Renal pelvis (tissue), 12 donors: Measurements from ENCODE around the gene CYLD. TPM values are rescaled to one million over a fixed set of nuclear protein-coding genes. Genes with fewer than 3 reads are reported as not detected.
A peak's percentile ranks its signal among the peaks of the same experiment; 100 is the strongest.

Experiments
- DNase-seq: peaks from one replicate; pipeline ENCODE4 v3.0.0-alpha.2; 2013
- long read RNA-seq, 16 experiments: transcript quantifications; one replicate each; lab custom pipeline, GENCODE V29; 2026
- polyA plus RNA-seq, 3 donors: library from polyadenylated mRNA; unstranded; fragments of 120-200 nt; gene quantifications; one replicate each; pipeline ENCODE4 v1.2.1, GENCODE V29; 2013; ENCODE audit not compliant: insufficient read length in 3 of 3

CYLD gene
- polyA plus RNA-seq, result 10 to 100 TPM; 18.9 to 24.4 (median 20.7) TPM
- long read RNA-seq, donor 1, partial matches to known transcripts, result 0 of 1 reads
- long read RNA-seq, donor 1, other reads (novel, unspliced or antisense), result 0 of 1 reads
- long read RNA-seq, donor 2, partial matches to known transcripts, result 0 of 2 reads
- long read RNA-seq, donor 2, other reads (novel, unspliced or antisense), result 0 of 2 reads
- long read RNA-seq, donor 3, partial matches to known transcripts, result 0 of 1 reads
- long read RNA-seq, donor 3, other reads (novel, unspliced or antisense), result 0 of 1 reads
- long read RNA-seq, donor 4, result 0 reads
- long read RNA-seq, donor 5, result 0 reads
- long read RNA-seq, donor 6, result 0 reads
- long read RNA-seq, donor 7, partial matches to known transcripts, result 0 of 1 reads
- long read RNA-seq, donor 7, other reads (novel, unspliced or antisense), result 0 of 1 reads
- long read RNA-seq, donor 8, partial matches to known transcripts, result 0 of 2 reads
- long read RNA-seq, donor 8, other reads (novel, unspliced or antisense), result 0 of 2 reads
- long read RNA-seq, donor 9, partial matches to known transcripts, result 0 of 1 reads
- long read RNA-seq, donor 9, other reads (novel, unspliced or antisense), result 0 of 1 reads
- long read RNA-seq, donor 10, result 0 reads
- long read RNA-seq, donor 11, result 0 reads
- long read RNA-seq, donor 12, result 0 reads
- long read RNA-seq, donor 13, partial matches to known transcripts, result 0 of 1 reads
- long read RNA-seq, donor 13, other reads (novel, unspliced or antisense), result 0 of 1 reads
- long read RNA-seq, donor 14, result 0 reads
- long read RNA-seq, donor 15, result 0 reads
- long read RNA-seq, donor 16, partial matches to known transcripts, result 0 of 1 reads
- long read RNA-seq, donor 16, other reads (novel, unspliced or antisense), result 0 of 1 reads

DNA sequence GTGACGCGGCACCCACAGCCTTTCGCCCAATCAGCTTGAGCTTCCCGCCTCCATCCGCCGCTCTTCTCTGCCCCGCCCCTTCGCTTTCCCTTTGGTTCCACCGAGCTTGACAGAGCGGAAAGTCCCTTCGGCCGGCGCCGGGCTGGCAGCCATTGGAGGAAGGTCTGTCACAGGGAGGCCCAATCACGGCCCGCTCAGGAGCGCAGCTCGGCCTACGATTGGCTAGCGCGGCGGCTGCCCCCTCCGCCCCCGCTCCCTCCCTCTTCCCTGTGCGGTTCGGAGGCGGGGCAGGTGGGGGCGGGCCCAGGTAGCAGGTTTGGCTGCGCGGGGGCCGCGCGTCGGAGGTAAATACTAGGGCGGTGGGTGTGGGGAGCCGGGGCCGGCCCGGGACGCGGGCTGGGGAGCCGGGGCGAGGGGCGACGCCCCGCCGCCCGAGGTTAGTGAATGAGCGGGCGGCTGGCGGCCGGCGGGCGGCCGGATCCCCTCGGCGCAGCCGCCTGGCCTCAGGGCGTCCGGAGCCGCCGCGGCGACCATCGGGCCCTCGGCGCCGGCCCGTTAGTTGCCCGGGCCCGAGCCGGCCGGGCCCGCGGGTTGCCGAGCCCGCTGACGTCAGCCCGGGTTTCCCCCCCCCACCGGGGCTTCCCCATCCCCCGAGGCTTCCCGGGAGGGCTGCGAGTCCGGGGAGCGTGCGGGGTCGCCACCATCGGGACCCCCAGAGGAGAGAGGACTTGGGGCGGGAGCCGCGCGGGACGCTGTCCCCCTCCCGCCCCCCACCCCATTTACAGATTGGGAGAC, at the start of gene CYLD:
Gene CYLD (plus strand): TSS at position 306 of the 795 bp plus-strand sequence. CDS start 7,613 bp downstream, outside the sequence.
- peak; percentile 99 for DNase-seq

DNA sequence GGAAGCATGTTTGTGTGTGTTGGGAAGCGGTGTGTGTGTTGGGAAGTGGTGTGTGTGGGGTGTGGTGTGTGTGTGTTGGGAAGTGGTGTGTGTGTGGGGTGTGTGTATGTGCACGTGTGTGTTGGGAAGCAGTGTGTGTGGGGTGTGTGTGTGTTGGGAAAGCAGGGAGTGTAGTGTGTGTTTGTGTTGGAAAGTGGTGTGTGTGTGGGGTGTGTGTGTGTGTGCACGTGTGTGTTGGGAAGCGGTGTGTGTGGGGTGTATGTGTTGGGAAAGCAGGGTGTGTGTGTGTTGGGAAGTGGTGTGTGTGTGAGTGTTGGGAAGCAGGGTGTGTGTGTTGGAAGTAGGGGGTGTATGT, 49.3 kb upstream of the CYLD start:
- DNase-seq, result no peak

DNA sequence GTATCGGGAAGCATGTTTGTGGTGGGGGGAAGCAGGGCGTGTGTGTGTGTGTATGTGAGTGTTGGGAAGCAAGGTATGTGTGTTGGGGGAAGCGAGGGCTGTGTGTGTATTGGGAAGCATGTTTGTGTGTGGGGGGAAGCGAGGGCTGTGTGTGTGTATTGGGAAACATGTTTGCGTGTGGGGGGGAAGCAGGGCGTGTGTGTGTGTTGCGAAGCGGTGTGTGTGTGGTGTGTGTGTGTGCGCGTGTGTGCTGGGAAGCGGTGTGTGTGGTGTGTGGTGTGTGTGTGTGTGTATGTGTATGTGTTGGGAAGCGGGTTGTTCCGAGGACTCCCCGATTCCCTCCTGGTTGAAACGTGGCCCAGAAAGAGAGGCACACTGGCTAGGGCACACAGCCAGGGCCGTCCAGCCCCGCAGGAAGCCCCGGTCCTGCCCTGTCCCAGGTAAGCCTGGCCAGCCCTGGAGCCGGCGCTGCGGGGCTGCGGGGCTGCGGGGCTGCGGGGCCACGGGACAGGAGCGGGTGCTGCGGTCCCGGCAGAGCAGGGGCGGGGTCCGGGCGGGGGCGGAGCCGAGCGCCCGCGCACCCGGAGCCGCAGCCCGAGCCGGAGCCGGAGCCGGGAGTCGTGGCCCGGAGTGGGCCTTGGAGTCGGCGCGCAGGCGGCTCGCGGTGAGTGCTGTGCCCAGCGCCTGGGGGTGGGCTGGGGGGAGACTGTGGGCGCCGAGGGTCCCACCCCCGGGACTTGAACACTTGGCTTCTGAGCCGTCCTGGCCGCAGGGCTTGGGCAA, 48.7 kb upstream of the CYLD start, which contains the start of gene NOD2:
Gene NOD2 (plus strand): TSS at position 608 of the 783 bp plus-strand sequence. CDS start 5,890 bp downstream, outside the sequence.
- DNase-seq, result no peak

DNA sequence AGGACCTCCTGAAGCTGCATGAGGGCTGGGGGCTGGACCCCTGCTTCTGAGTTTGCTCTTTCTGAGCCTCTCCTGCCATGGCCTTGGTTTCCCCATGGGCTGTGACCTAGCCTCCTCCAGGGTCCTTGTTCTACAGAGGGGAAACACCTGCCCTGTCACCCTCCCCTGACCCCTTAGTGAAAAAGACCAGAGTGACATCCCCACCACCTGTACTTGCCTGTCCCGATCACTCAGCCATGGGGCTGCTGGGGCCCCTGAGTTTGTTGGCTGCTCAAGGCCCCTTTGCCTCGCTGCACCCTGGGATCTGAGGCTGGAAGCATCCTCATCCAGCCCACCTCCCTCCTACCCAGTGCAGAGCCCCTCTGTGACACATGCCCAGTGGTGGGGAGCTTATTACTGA, 47.7 kb upstream of the CYLD start:
- DNase-seq, result no peak

DNA sequence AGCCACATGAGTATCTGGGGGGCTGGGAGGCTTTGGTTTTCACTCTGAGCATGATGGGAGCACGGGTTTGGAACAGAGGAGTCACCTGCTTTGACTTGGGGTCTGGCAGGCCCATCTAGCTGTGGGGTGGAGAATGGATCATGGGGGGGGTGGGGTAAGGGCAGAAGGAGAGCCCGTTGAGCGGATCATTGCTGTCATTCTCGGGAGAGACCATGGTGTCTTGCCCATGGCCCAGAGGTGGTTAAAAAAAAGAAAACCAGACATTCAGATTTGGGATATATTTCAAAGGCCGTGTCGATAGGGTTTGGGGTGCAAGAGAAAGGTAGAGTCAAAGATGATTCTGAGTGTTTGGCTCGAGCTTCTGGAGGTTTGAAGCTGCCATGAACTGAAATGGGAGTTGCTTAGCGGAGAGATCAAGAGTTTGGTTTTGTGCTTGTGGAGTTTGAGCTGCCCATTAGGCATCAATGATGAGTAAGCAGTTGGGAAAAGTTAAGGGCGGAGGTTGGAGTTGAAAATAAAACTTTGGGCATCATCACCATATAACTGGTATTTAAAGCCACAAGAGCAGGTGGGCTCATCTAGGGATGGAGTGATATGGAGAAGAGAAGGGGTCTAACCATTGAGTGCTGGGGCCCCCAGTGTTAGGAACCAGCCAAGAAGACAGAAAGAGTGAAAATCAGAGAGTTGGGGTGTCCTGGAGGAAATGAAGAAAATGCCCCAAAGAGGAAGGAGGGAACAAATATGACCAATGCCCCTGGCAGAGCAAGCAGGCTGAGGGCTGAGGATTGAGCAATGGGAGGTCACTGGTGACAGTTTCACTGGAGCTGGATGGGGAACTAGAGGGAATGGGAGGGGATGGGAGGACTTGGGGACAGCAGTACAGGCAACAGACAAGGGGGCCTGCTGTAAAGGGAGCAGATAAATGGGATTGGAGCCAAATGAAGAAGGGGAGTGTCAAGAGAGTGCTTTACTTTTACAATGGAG, 46.6 kb upstream of the CYLD start:
- DNase-seq, result no peak

DNA sequence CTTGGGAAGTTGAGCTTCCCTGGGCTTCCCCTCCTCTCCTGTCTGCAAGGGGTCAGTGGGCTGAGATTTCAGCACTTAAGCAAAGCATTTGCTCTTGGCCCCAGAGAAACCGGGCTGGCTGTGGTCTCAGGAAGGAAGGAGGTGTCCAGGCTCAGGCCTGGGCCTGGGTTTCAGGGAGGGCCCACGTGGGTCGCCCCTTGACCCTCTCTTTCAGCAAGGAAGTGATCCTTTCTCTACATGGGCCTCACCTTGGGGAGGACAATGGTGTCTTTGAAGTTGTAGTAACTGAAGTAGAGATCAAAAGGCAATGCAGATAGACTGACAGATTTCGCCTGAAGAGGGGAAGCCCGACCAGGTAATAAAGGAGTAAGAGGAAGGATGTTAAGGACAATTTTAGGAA, 45.8 kb upstream of the CYLD start:
- no peak for DNase-seq

DNA sequence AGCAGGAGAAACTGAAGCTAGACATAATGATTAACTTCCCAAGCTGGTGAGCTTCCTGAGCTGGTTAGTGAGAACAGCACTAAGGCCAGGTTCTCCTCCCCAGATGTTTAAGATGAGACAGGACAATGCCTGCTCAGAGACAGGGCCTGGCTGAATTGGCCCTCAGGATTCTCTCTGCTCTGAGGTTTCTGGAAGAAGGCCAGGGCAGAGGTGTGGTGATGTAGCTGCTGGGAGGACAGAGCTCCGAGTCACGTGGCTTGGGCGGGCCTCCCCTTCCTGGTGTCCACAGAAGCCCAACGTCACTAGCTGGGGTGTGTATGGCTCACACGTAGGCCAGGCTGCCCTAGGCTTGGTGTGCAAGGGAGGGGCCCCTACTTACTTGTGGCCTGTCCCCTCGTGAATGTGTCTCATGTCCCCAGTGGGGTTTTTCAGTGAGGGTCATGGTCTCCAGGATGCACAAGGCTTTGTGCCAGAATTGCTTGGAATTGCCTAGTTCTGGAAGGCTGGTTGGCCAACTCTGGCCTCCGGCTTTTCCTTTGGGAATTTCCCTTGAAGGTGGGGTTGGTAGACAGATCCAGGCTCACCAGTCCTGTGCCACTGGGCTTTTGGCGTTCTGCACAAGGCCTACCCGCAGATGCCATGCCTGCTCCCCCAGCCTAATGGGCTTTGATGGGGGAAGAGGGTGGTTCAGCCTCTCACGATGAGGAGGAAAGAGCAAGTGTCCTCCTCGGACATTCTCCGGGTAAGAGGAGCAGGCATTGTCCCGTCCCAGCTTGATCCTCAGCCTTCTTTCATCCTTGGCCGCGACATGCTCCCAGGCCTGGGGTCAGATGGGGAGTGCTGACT, 45.1 kb upstream of the CYLD start:
- DNase-seq, result no peak

DNA sequence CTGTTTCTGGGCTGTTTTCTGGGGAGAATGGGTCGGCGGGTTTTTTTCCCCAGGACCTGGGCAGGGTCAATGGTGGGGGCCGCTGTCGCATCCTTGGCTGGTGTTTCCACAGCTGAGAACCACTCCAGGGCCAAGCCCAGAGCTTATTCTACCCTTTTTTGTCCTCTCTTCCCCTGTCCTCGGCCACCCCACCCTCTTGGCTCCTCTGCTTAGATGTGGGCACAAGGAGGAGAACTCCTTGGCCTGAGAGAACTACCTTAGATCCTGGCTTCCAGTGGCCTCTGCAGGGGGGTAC, 44.5 kb upstream of the CYLD start:
- no peak for DNase-seq

DNA sequence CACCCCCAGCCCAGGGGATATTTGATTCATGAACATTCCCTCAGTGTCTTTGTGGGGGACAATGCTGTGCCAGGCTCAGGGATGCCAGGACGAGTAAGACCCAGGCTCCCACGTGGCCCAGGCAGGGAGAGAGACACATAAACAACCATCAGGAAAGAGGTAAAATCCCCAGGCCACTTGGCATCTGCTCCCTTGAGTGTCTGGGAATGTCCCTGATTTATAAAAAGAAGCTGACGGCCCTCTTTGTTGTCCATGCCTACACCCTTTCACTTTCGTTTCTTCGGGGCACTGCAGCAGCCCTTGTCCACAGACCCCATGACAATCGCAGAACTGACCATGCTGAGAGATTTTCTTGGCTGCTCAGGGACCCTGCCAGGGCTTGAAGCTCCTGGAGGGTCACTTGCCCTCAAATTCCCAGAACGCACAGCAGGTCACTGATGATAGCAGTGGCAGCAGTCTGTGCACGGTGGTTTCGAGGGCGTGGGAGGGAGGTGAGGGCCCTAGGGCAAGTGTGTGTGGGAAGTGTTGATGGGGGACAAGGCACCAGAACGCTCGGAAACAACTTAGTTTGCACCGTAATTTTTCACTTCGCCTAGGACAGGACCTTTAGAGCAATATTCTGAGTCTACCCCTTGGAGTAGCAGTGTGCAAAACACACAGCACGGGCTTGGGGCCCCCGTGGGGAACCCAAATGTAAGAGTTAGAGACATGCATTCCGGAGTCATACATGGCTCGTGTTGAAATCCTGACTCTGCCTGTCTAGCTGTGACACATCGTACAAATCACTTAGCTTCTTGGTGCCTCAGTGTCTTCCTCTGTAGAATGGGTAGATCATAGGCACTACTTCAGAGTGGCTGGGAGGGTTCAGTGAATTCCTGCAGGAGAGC, 43.8 kb upstream of the CYLD start:
- no peak for DNase-seq

DNA sequence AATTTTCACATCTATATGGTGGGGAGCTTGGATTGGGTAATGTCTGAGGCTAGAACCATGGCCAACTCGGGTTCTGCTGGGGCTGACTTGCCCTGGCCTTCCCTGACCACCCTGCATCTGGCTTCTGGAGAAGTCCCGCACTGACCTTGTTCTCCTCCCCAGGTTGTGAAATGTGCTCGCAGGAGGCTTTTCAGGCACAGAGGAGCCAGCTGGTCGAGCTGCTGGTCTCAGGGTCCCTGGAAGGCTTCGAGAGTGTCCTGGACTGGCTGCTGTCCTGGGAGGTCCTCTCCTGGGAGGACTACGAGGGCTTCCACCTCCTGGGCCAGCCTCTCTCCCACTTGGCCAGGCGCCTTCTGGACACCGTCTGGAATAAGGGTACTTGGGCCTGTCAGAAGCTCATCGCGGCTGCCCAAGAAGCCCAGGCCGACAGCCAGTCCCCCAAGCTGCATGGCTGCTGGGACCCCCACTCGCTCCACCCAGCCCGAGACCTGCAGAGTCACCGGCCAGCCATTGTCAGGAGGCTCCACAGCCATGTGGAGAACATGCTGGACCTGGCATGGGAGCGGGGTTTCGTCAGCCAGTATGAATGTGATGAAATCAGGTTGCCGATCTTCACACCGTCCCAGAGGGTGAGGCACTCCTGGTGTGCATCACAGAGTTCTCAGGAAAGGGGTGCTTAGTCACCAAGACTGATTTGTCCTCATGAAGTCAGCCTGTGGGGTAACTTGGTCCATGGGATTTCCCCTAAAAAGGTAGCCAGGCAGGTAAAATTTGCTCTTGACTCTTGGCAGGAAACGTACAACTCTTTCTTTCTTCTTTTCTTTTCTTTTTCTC, 42.3 kb upstream of the CYLD start:
- no peak for DNase-seq

DNA sequence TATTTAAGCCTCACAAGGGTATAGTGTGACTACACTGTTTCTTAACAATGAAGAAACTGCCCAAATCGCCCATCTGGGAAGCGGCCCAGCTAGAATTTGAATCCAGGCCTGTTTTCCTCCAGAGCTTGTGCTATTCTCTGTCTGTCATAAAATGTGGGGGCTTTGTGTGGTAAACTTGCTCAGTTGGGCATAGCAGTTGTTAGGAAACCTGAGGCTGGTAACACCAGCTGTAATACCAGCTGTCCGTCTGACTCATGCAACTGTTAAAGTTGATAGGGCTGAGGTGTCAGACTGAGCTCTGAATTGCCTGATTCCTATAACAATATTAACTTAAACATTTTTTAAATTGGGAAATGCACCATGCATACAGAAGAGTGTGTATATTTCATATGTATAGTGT, 39.2 kb upstream of the CYLD start:
- no peak for DNase-seq

DNA sequence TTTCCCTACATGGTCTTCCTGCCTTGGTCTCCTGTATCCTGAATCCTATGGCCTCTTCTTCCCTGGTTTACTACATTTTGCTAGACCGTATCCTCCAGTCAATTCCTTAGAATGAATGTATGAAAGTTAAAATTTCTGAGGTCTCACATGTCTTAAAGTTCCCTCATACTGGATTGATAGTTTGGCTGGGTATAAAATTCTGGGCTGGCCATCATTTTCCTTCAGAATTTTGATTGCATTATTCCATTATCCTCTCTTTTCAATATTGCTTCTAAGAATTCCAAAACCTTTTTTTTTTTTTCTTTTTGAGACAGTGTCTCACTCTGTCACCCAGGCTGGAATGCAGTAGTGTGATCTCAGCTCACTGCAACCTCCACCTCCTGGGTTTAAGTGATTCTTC, 37.6 kb upstream of the CYLD start:
- no peak for DNase-seq

DNA sequence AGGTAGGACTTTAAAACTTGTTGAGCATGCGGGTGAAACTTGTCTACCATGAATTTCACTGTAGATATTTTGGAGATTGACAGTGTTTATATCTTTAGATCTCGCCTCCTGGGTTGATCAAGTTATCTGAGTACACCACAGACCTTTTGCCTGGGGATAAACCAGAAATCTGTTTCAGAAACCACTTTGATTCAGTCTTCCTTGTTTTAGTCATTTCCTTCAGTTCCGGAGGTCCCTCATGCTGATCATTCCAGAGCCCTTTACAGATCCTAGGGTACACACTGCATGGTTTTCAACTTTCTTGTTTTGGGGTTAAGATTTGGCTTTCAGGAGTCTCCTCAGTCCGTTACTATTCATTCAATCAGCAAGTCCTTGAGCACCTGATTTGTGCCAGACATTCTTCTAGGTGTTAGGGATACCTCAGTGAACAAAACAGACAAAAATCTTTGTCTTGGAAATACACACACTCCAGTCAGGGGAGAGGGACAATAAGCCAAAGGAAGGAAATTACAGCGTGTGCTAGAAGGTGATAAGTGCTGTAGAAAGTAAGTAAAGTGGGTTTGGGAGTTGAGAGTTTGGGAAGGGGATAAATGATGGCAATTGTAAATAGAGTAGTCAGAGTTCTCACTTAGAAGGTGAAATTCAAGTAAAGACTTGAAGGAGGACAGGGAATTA, 36.3 kb upstream of the CYLD start:
- DNase-seq, result no peak

DNA sequence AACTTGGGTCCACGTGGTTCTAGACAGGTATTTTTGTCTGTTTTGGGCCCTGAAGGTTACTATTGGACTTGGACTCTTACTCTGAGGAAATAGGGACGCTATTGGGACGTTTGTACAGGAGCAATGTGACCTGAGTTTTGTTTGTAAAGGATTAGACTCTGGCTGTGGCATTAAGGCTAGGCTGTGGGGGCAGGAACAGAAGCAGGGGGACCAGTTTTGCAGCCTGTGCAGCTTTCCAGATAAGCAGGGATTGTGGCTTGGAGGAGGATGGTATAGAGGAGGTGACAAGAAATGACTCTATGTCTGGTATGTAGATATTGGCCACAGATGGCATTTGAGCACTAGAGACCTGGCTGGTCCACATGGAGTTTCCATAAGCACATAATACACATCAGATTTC, 35.6 kb upstream of the CYLD start:
- DNase-seq, result no peak

DNA sequence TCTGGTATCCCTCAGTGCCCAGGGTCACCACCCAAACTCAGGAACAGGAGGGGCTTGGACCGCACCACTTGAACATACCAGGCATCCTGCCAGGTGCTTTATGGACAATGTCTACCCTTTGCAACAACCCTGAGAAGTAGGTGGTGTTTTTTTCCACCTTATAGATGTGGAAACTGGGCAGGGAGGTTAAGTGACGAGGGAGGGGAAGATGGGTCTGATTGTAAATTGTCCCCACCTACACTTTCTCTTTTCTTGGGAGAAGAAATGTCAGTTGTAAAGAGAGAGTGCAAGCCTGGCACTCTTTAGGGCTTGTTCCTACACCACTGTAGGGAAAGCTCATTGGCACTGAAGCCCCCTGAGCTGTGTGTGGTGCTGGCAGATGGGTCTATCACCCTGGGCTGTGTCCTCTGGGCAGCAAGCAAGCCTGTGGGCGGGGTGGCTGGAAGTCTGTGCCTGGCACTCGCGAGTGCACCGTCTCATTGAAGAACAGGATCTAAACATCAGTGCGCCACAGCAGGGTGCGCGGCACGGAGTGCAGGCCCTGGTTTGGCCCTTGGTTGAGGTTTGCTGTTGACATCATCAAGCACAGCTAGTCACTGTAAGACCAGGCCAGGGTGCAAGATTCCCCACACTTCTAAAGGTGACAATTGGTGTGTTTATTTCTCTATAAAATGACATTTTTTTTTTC, 33.4 kb upstream of the CYLD start:
- no peak for DNase-seq

DNA sequence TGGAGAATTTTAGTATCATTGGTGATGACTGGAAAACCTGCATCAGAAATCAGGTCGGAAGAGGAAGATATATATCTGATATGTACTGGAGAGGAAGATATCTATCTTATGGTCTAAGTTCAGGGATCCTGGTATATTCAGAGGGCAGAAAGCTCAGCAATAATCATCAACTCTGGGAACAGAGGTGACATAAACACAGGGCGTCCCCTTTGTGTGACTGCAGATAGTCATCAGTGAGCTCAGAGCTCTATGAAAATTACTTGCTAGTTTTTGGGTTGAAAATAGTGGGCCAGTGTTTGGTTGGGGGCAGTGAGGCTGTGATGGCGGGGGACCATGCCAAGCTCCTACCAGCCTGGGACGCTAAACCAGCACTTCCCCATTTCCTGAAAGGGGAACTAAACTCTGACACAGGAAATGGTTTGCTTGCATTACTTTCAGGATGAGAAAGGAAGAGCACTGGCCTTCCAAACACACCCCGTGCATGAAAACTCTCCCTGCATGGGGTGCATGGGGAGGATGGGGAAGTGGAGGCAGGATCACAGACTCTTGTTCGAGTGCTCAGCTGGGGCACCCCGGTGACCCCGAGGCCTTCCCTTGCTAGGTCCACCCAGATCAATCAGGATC, 32.7 kb upstream of the CYLD start:
- no peak for DNase-seq
